ENCODE results near the gene PCDHGB4. TPM values are rescaled to one million over a fixed set of nuclear protein-coding genes. Genes with fewer than 3 reads are reported as not detected.

Gene PCDHGB4
- total RNA-seq, 4 donors from 2014 or later: 3.8 to 5.5 (median 4.6) TPM

DNA sequence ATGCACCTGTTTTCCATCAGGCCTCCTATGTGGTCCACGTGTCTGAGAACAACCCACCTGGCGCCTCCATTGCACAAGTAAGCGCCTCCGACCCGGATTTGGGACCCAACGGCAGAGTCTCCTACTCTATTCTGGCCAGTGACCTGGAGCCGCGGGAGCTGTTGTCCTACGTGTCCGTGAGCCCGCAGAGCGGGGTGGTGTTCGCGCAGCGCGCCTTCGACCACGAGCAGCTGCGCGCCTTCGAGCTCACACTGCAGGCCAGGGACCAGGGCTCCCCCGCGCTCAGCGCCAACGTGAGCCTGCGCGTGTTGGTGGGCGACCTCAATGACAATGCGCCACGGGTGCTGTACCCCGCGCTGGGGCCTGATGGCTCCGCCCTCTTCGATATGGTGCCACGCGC lies 35.9 kb upstream of the PCDHGB4 start:
- Histone ChIP-seq H3K27me3 (peaks cover 0 to 29% (median 3%) of the 10 kb centered on the region in 4 donors), H3K9me3 (peaks cover 4 to 96% (median 88%) of the 10 kb centered on the region in 4 donors), H3K36me3 (no peaks in the 10 kb centered on the region), H3K27ac (replicated peaks in 1 of 4) (no peak overlapping the region), H3K4me3 (no peak overlapping the region), H3K4me1 (no peaks in the 10 kb centered on the region)
- TF ChIP-seq, protein P1, sequence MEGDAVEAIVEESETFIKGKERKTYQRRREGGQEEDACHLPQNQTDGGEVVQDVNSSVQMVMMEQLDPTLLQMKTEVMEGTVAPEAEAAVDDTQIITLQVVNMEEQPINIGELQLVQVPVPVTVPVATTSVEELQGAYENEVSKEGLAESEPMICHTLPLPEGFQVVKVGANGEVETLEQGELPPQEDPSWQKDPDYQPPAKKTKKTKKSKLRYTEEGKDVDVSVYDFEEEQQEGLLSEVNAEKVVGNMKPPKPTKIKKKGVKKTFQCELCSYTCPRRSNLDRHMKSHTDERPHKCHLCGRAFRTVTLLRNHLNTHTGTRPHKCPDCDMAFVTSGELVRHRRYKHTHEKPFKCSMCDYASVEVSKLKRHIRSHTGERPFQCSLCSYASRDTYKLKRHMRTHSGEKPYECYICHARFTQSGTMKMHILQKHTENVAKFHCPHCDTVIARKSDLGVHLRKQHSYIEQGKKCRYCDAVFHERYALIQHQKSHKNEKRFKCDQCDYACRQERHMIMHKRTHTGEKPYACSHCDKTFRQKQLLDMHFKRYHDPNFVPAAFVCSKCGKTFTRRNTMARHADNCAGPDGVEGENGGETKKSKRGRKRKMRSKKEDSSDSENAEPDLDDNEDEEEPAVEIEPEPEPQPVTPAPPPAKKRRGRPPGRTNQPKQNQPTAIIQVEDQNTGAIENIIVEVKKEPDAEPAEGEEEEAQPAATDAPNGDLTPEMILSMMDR (IDR thresholded peaks at IDR 0.05): no peak
- no peak for TF ChIP-seq POLR2A (IDR thresholded peaks at IDR 0.05; ENCODE audit: low read depth)
- intact Hi-C loops (cut with DNase I): loop anchor here (10.0 kb wide), 1 partner anchor 213 kb away; no protein-coding TSS in a partner anchor
- DNase-seq (ENCODE audit: extremely low spot score): no peak
- WGBS: no CpG with 5 or more reads among the region's 36 CpGs

DNA sequence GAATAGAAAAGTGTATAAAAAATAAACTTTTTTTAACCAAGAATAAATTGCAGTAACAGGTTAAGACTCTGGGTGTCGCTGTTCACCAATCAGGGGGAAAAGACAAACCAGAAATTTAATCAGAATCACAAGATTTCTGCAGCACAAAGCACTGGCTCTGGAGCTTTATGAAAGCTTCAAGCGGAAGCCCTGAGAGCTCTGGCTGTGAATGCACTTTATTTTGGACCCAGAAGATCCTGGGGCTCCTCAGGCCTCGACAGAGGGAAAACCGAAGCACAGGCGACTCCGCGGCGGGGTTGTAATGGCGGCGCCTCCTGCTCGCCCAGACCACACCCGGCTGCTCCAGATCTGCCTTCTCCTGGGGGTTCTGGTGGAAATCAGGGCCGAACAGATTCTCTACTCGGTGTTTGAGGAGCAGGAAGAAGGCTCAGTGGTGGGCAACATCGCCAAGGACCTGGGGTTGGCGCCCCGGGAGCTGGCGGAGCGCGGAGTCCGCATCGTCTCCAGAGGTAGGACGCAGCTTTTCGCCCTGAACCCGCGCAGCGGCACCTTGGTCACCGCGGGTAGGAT lies 32.5 kb upstream of the PCDHGB4 start, which contains the start of gene PCDHGA4:
TSS of gene PCDHGA4 (plus strand) at position 122 of the 570 bp plus-strand sequence. CDS start at position 209, 87 bp downstream.
- Histone ChIP-seq H3K27me3 (peaks cover 0 to 23% (median 3%) of the 10 kb centered on the region in 4 donors), H3K27ac (replicated peaks in 1 of 4) (no peak within 1 kb of the TSS), H3K36me3 (no peaks in the 10 kb centered on the region), H3K4me1 (no peaks in the 10 kb centered on the region), H3K9me3 (peaks cover 10 to 98% (median 95%) of the 10 kb centered on the region in 4 donors), H3K4me3 (peak within 1 kb of the TSS; percentile 21 to 48 (median 43))
- TF ChIP-seq POLR2A (IDR thresholded peaks at IDR 0.05; ENCODE audit: low read depth): no peak
- TF ChIP-seq, protein P1 (IDR thresholded peaks at IDR 0.05): peak; percentile 30 to 33 (median 32)
- intact Hi-C loops (cut with DNase I): loop anchor here (10.0 kb wide), 1 partner anchor 210 kb away; no protein-coding TSS in a partner anchor
- DNase-seq (ENCODE audit: extremely low spot score): no peak
- 16% methylated on average over 13 of the region's 29 CpGs for WGBS

DNA sequence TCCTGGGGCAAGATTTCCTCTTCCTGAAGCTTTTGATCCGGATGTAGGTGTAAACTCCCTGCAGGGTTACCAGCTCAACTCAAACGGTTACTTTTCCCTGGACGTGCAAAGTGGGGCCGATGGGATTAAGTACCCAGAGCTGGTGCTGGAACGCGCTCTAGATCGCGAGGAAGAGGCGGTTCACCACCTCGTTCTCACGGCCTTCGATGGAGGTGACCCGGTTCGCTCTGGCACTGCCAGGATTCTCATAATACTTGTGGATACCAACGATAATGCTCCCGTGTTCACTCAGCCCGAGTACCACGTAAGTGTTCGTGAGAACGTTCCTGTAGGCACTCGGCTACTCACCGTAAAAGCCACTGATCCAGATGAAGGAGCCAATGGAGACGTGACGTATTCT lies 31.9 kb upstream of the PCDHGB4 start:
- intact Hi-C loops (cut with DNase I): loop anchor here (10.0 kb wide), 1 partner anchor 209 kb away; no protein-coding TSS in a partner anchor
- Histone ChIP-seq H3K36me3 (no peaks in the 10 kb centered on the region), H3K27me3 (peaks cover 0 to 22% (median 3%) of the 10 kb centered on the region in 4 donors), H3K9me3 (peaks cover 10 to 98% (median 95%) of the 10 kb centered on the region in 4 donors), H3K4me3 (peak overlapping the region; percentile 21 to 48 (median 43)), H3K4me1 (no peaks in the 10 kb centered on the region), H3K27ac (replicated peaks in 1 of 4) (no peak overlapping the region)
- no peak for DNase-seq (ENCODE audit: extremely low spot score)
- TF ChIP-seq POLR2AphosphoS5 (IDR thresholded peaks at IDR 0.05) (no peak), EP300 (IDR thresholded peaks at IDR 0.05) (no peak), POLR2A (IDR thresholded peaks at IDR 0.05; ENCODE audit: low read depth) (no peak)
- TF ChIP-seq, protein P1 (IDR thresholded peaks at IDR 0.05): no peak
- 48% methylated on average over 24 of the region's 24 CpGs for WGBS

DNA sequence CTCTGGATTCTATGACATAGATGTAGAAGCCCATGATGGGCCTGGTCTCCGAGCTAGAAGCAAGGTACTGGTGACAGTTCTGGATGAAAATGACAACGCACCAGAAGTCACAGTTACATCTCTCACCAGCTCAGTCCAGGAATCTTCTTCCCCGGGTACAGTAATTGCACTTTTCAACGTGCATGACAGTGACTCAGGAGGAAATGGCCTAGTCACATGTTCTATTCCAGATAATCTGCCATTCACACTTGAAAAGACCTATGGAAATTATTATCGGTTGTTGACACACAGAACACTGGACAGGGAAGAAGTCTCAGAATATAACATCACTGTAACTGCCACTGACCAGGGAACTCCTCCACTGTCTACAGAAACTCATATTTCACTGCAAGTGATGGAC lies 31.4 kb upstream of the PCDHGB4 start:
- intact Hi-C loops (cut with DNase I): loop anchor here (10.0 kb wide), 1 partner anchor 209 kb away; no protein-coding TSS in a partner anchor
- H3K27me3 ChIP-seq: peaks cover 0 to 17% (median 2%) of the 10 kb centered on the region in 4 donors
- H3K9me3 ChIP-seq: peaks cover 10 to 98% (median 95%) of the 10 kb centered on the region in 4 donors
- no peak for TF ChIP-seq EP300 (IDR thresholded peaks at IDR 0.05)
- TF ChIP-seq, protein P1 (IDR thresholded peaks at IDR 0.05): no peak
- no peak for TF ChIP-seq POLR2AphosphoS5 (IDR thresholded peaks at IDR 0.05)
- TF ChIP-seq POLR2A (IDR thresholded peaks at IDR 0.05; ENCODE audit: low read depth): no peak
- DNase-seq (ENCODE audit: extremely low spot score): no peak
- H3K27ac ChIP-seq (replicated peaks in 1 of 4): no peak overlapping the region
- no peak overlapping the region for H3K4me3 ChIP-seq
- H3K4me1 ChIP-seq: no peaks in the 10 kb centered on the region
- WGBS: 78% methylated on average over 5 of the region's 5 CpGs
- no peaks in the 10 kb centered on the region for H3K36me3 ChIP-seq

Measured in esophagus muscularis mucosa (tissue), 4 donors.